ENCODE results near the gene DCLK2. TPM values are rescaled to one million over a fixed set of nuclear protein-coding genes. Genes with fewer than 3 reads are reported as not detected.

DCLK2 gene
- total RNA-seq, 2 donors from 2014 or later, result 3.1 to 3.9 TPM

DNA sequence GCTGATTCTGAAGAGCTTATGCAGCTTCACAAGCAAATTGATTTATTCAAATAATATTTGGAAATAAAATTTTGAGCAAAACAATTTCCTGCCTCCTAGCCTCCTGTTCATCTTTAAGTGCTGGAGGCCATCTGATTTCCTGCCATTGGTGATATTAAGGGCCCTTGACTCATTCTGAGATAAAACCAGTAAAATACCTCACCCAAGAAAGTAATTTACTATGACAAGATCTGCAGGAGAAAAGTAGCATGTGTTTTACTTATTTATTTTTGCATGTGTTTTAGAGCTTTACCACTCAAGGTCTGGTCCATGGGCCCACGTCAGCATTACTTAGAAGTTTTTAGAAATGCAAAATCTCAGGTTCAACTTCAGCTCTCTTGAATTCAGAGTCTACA, 67.7 kb downstream of the DCLK2 start:
- Histone ChIP-seq H3K4me1 (no peaks in the 10 kb centered on the region), H3K9me3 (no peaks in the 10 kb centered on the region), H3K27me3 (no peaks in the 10 kb centered on the region), H3K36me3 (no peaks in the 10 kb centered on the region), H3K9ac (ENCODE audit: low read depth in 2 of 2, low read length in 2 of 2) (no peak overlapping the region), H3K4me3 (no peak overlapping the region), H3K27ac (no peak overlapping the region)
- DNase-seq, result no peak
- TF ChIP-seq, protein P1, sequence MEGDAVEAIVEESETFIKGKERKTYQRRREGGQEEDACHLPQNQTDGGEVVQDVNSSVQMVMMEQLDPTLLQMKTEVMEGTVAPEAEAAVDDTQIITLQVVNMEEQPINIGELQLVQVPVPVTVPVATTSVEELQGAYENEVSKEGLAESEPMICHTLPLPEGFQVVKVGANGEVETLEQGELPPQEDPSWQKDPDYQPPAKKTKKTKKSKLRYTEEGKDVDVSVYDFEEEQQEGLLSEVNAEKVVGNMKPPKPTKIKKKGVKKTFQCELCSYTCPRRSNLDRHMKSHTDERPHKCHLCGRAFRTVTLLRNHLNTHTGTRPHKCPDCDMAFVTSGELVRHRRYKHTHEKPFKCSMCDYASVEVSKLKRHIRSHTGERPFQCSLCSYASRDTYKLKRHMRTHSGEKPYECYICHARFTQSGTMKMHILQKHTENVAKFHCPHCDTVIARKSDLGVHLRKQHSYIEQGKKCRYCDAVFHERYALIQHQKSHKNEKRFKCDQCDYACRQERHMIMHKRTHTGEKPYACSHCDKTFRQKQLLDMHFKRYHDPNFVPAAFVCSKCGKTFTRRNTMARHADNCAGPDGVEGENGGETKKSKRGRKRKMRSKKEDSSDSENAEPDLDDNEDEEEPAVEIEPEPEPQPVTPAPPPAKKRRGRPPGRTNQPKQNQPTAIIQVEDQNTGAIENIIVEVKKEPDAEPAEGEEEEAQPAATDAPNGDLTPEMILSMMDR (IDR thresholded peaks at IDR 0.05), result no peak
- intact Hi-C loops (cut with DNase I), result no loop called here

DNA sequence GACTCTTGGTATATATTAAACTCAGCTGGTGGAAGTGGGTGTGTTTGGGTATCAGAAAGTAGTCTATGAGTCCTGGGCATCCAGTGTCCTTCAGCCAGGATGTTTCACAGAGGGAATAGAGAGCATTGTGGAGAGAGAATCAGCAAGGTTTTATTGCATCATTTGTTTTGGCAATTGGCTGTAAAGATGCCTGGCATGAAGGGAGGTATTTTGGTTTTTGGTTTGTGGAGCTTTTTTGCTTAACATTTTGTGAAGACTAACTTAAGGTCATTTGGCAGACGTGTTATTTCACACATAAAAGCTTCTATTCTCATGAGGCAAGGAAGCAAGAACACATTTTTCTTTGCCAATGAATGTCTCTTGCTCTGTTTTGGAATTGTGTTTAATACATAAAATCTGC, 71.1 kb downstream of the DCLK2 start:
- TF ChIP-seq, protein P1 (IDR thresholded peaks at IDR 0.05), result no peak
- H3K27me3 ChIP-seq, result no peaks in the 10 kb centered on the region
- intact Hi-C loops (cut with DNase I), result no loop called here
- H3K9ac ChIP-seq (ENCODE audit: low read depth in 2 of 2, low read length in 2 of 2), result no peak overlapping the region
- H3K9me3 ChIP-seq, result no peaks in the 10 kb centered on the region
- no peaks in the 10 kb centered on the region for H3K36me3 ChIP-seq
- H3K27ac ChIP-seq, result no peak overlapping the region
- H3K4me1 ChIP-seq, result no peaks in the 10 kb centered on the region
- no peak overlapping the region for H3K4me3 ChIP-seq
- no peak for DNase-seq

DNA sequence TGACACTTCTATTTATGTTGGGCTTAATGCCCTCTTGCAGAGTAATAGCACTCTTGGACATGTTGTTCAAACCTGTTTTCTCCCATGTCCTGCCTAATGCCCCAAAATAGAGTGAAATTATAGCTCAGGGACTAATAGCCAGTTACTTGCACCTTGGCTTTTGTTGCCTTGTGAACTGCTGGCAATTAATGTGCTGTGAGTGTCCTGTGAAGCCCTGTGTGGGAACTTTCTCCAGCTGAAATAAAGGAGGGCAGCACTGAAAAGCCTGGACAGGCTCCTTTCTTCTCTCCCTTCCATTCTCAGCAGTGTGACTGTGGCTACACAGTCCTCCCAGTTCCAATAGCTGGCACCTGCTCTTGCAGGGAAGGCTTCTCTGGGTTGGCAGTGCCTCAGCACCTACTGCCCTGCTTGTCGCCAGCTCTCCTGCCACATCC, 72.4 kb downstream of the DCLK2 start:
- H3K4me1 ChIP-seq, result no peaks in the 10 kb centered on the region
- H3K4me3 ChIP-seq, result no peak overlapping the region
- H3K9me3 ChIP-seq, result no peaks in the 10 kb centered on the region
- no peaks in the 10 kb centered on the region for H3K36me3 ChIP-seq
- DNase-seq, result no peak
- intact Hi-C loops (cut with DNase I), result no loop called here
- no peak overlapping the region for H3K27ac ChIP-seq
- no peaks in the 10 kb centered on the region for H3K27me3 ChIP-seq
- no peak overlapping the region for H3K9ac ChIP-seq (ENCODE audit: low read depth in 2 of 2, low read length in 2 of 2)
- TF ChIP-seq, protein P1 (IDR thresholded peaks at IDR 0.05), result no peak

DNA sequence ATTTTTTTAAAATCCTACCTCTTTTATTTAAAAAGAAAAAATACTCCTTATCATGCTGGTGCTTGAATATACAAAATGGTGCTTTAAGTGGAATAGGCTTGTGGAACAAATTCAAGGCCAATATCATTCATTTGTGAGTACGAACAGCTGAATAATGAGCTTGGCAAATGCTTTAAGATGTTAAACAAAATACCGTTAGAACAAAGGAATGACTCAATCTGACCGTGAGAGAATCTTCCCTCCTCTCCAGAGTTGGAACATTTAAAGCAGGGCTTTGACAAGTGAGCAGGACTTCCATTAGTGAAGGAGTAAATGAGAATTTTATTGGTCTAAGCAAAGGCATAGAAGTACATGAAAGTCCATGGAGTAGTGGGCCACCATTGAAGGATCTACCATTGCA, 74.5 kb downstream of the DCLK2 start:
- Histone ChIP-seq H3K27me3 (no peaks in the 10 kb centered on the region), H3K4me3 (no peak overlapping the region), H3K27ac (no peak overlapping the region), H3K36me3 (no peaks in the 10 kb centered on the region), H3K9me3 (no peaks in the 10 kb centered on the region), H3K4me1 (no peaks in the 10 kb centered on the region), H3K9ac (ENCODE audit: low read depth in 2 of 2, low read length in 2 of 2) (no peak overlapping the region)
- TF ChIP-seq, protein P1 (IDR thresholded peaks at IDR 0.05), result no peak
- intact Hi-C loops (cut with DNase I), result no loop called here
- DNase-seq, result no peak

DNA sequence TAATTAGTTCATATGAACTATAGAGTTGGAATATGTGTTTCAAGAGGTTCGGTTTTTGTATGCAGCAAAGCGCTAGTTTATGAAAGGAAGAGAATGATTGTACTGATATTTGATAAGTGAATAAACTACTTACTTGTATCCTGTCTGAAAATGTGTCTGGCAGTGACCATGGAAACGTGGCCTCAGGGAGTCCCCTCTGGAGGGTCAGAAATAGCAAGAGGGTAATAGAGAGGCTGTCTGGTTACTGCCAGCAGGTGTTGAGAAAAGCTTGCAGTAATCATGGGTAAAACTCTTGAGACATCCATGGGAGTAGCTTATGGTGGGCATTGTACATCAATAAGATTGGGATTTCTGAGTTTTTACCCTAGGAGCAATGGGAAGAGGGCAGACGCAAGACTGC, 77.1 kb downstream of the DCLK2 start:
- DNase-seq, result no peak
- H3K27me3 ChIP-seq, result no peaks in the 10 kb centered on the region
- no peak overlapping the region for H3K4me3 ChIP-seq
- H3K27ac ChIP-seq, result no peak overlapping the region
- H3K36me3 ChIP-seq, result no peaks in the 10 kb centered on the region
- TF ChIP-seq, protein P1 (IDR thresholded peaks at IDR 0.05), result no peak
- no peaks in the 10 kb centered on the region for H3K4me1 ChIP-seq
- no peak overlapping the region for H3K9ac ChIP-seq (ENCODE audit: low read depth in 2 of 2, low read length in 2 of 2)
- intact Hi-C loops (cut with DNase I), result no loop called here
- H3K9me3 ChIP-seq, result no peaks in the 10 kb centered on the region

DNA sequence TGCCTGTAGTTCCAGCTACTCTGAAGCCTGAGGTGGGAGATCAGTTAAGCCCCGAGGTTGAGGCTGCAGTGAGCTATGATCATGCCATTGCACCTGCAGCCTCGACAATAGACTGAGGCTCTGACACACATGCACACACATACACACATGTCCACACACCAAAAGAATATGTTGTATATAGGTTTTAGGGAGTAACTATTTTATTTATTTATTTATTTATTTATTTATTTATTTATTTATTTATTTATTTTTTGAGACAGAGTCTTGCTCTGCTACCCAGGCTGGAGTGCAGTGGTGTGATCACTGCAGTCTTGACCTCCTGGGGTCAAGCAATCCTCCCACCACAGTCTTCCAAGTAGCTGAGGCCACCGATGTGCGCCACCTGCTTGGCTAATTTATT, 78.3 kb downstream of the DCLK2 start:
- intact Hi-C loops (cut with DNase I), result no loop called here
- Histone ChIP-seq H3K4me1 (no peaks in the 10 kb centered on the region), H3K36me3 (no peaks in the 10 kb centered on the region), H3K9me3 (no peaks in the 10 kb centered on the region), H3K27ac (no peak overlapping the region), H3K27me3 (no peaks in the 10 kb centered on the region), H3K9ac (ENCODE audit: low read depth in 2 of 2, low read length in 2 of 2) (no peak overlapping the region), H3K4me3 (no peak overlapping the region)
- TF ChIP-seq, protein P1 (IDR thresholded peaks at IDR 0.05), result no peak
- no peak for DNase-seq

All from colonic mucosa (tissue), 4 donors.